NCI-H748 treated with DMSO at 0.1 percent for 48 hours (cell line): Measurements from ENCODE around the gene CDK19.
"Not testable (repeated sequence)": the region's sequence is repeated elsewhere in the genome, so short reads cannot be mapped to it uniquely, and the experiment has no call there.

ENCODE experiments used
- DNase-seq: peaks from one replicate; lab custom pipeline; 2025; lab: John Stamatoyannopoulos, UW

The CDK19 gene

GRCh38 chr6:110756817-110757216 lies 58.5 kb downstream of the CDK19 start:
- DNase-seq = no peak

- DNase-seq = no peak
These were observed 59.8 kb downstream of the CDK19 start for GRCh38 chr6:110755411-110755834.

- DNase-seq = not testable (repeated sequence)
These were observed 61.2 kb downstream of the CDK19 start for GRCh38 chr6:110753936-110754668.

- DNase-seq = no peak
These were observed 66.8 kb downstream of the CDK19 start for GRCh38 chr6:110748453-110748852.

- DNase-seq = no peak
These were observed 68.6 kb downstream of the CDK19 start for GRCh38 chr6:110746680-110747079.

- DNase-seq = no peak
These were observed 70.3 kb downstream of the CDK19 start for GRCh38 chr6:110744991-110745390.

GRCh38 chr6:110742552-110742951 lies 72.7 kb downstream of the CDK19 start:
- DNase-seq = not testable (repeated sequence)

- DNase-seq = no peak
These were observed 73.8 kb downstream of the CDK19 start for GRCh38 chr6:110741517-110741916.

- no peak for DNase-seq
These were observed 76.3 kb downstream of the CDK19 start for GRCh38 chr6:110738899-110739365.

GRCh38 chr6:110735666-110736065 lies 79.6 kb downstream of the CDK19 start:
- no peak for DNase-seq

GRCh38 chr6:110731898-110732297 lies 83.4 kb downstream of the CDK19 start:
- no peak for DNase-seq

GRCh38 chr6:110731196-110731595 lies 84.1 kb downstream of the CDK19 start:
- DNase-seq = no peak

- DNase-seq = no peak
These were observed 86.8 kb downstream of the CDK19 start for GRCh38 chr6:110728501-110728900.

GRCh38 chr6:110723017-110723416 lies 92.3 kb downstream of the CDK19 start:
- no peak for DNase-seq

GRCh38 chr6:110720066-110720465 lies 95.2 kb downstream of the CDK19 start:
- no peak for DNase-seq

GRCh38 chr6:110719601-110720000 lies 95.7 kb downstream of the CDK19 start:
- DNase-seq = not testable (repeated sequence)

GRCh38 chr6:110714143-110714542 lies 101.1 kb downstream of the CDK19 start:
- DNase-seq = no peak

- DNase-seq = no peak
These were observed 103.0 kb downstream of the CDK19 start for GRCh38 chr6:110712238-110712637.

GRCh38 chr6:110710115-110710514 lies 105.2 kb downstream of the CDK19 start:
- no peak for DNase-seq

GRCh38 chr6:110708295-110708950 lies 106.8 kb downstream of the CDK19 start:
- no peak for DNase-seq

GRCh38 chr6:110705543-110705942 lies 109.7 kb downstream of the CDK19 start:
- DNase-seq = no peak

- no peak for DNase-seq
These were observed 111.2 kb downstream of the CDK19 start for GRCh38 chr6:110703906-110704594.
